ENCODE measurements around the gene TNFRSF8. TPM values are rescaled to one million over a fixed set of nuclear protein-coding genes. Genes with fewer than 3 reads are reported as not detected.

Gene TNFRSF8
- total RNA-seq, 2 donors from 2014 or later, result 0.16 to 0.47 TPM

- no peaks in the 10 kb centered on the region for H3K36me3 ChIP-seq
- H3K4me1 ChIP-seq, result no peaks in the 10 kb centered on the region
- intact Hi-C loops (cut with DNase I), result no loop called here
- H3K9me3 ChIP-seq, result no peaks in the 10 kb centered on the region
- H3K9ac ChIP-seq (ENCODE audit: low read depth in 2 of 2, low read length in 2 of 2), result no peak overlapping the region
- DNase-seq, result no peak
- no peak overlapping the region for H3K27ac ChIP-seq
- TF ChIP-seq CTCF (IDR thresholded peaks at IDR 0.05), result no peak
- no peaks in the 10 kb centered on the region for H3K27me3 ChIP-seq
- H3K4me3 ChIP-seq, result no peak overlapping the region
Measured at GRCh38 chr1:12049616-12050015, 13.5 kb upstream of the TNFRSF8 start.

GRCh38 chr1:12051361-12051760 lies 11.7 kb upstream of the TNFRSF8 start:
- Histone ChIP-seq H3K4me1 (no peaks in the 10 kb centered on the region), H3K27me3 (no peaks in the 10 kb centered on the region), H3K9me3 (no peaks in the 10 kb centered on the region), H3K36me3 (no peaks in the 10 kb centered on the region), H3K9ac (ENCODE audit: low read depth in 2 of 2, low read length in 2 of 2) (no peak overlapping the region), H3K4me3 (no peak overlapping the region), H3K27ac (no peak overlapping the region)
- DNase-seq, result no peak
- intact Hi-C loops (cut with DNase I), result no loop called here
- no peak for TF ChIP-seq CTCF (IDR thresholded peaks at IDR 0.05)

GRCh38 chr1:12052008-12052573 lies 11.0 kb upstream of the TNFRSF8 start:
- no peaks in the 10 kb centered on the region for H3K27me3 ChIP-seq
- no peak overlapping the region for H3K27ac ChIP-seq
- H3K9ac ChIP-seq (ENCODE audit: low read depth in 2 of 2, low read length in 2 of 2), result no peak overlapping the region
- no peaks in the 10 kb centered on the region for H3K9me3 ChIP-seq
- H3K4me1 ChIP-seq, result no peaks in the 10 kb centered on the region
- no peaks in the 10 kb centered on the region for H3K36me3 ChIP-seq
- TF ChIP-seq CTCF (IDR thresholded peaks at IDR 0.05), result no peak
- no peak overlapping the region for H3K4me3 ChIP-seq
- peak; percentile 29 for DNase-seq
- intact Hi-C loops (cut with DNase I), result no loop called here

GRCh38 chr1:12052997-12053686 lies 10.0 kb upstream of the TNFRSF8 start:
- H3K9ac ChIP-seq (ENCODE audit: low read depth in 2 of 2, low read length in 2 of 2), result no peak overlapping the region
- intact Hi-C loops (cut with DNase I), result no loop called here
- H3K9me3 ChIP-seq, result no peaks in the 10 kb centered on the region
- H3K27me3 ChIP-seq, result no peaks in the 10 kb centered on the region
- H3K4me3 ChIP-seq, result no peak overlapping the region
- H3K27ac ChIP-seq, result no peak overlapping the region
- H3K36me3 ChIP-seq, result no peaks in the 10 kb centered on the region
- no peaks in the 10 kb centered on the region for H3K4me1 ChIP-seq
- TF ChIP-seq CTCF (IDR thresholded peaks at IDR 0.05), result no peak
- DNase-seq, result no peak

- intact Hi-C loops (cut with DNase I), result no loop called here
- Histone ChIP-seq H3K27ac (no peak overlapping the region), H3K4me3 (no peak overlapping the region), H3K4me1 (no peaks in the 10 kb centered on the region), H3K9me3 (no peaks in the 10 kb centered on the region), H3K36me3 (no peaks in the 10 kb centered on the region), H3K9ac (ENCODE audit: low read depth in 2 of 2, low read length in 2 of 2) (no peak overlapping the region), H3K27me3 (no peaks in the 10 kb centered on the region)
- TF ChIP-seq CTCF (IDR thresholded peaks at IDR 0.05), result no peak
- no peak for DNase-seq
Measured at GRCh38 chr1:12053752-12054548, 9.2 kb upstream of the TNFRSF8 start.
